ENCODE measurements around the gene NINJ2. TPM values are rescaled to one million over a fixed set of nuclear protein-coding genes. Genes with fewer than 3 reads are reported as not detected.

The NINJ2 gene
- total and polyA plus RNA-seq, 9 donors = 0.48 to 3.4 (median 1.4) TPM; not detected in 2

- Histone ChIP-seq H3K27me3 (no peaks in the 10 kb centered on the region), H3K36me3 (no peaks in the 10 kb centered on the region), H3K4me3 (no peak overlapping the region), H3K9me3 (no peaks in the 10 kb centered on the region), H3K27ac (no peak overlapping the region), H3K4me1 (ENCODE audit: insufficient read depth) (peaks cover 6% of the 10 kb centered on the region)
- DNase-seq = no peak
- TF ChIP-seq POLR2A (IDR thresholded peaks at IDR 0.05) = no peak
- no peak for TF ChIP-seq CTCF (IDR thresholded peaks at IDR 0.05)
- no peak for TF ChIP-seq EP300 (IDR thresholded peaks at IDR 0.05)
- WGBS, 3 donors = 50 to 60% (median 58%) methylated on average over 7 to 8 of the region's 8 CpGs
- intact Hi-C loops (cut with DNase I) = no loop called here
Measured at GRCh38 chr12:542395-543113, 120.7 kb downstream of the NINJ2 start.

GRCh38 chr12:541676-542324 is 121.4 kb downstream of the NINJ2 start:
- no peak for TF ChIP-seq POLR2A (IDR thresholded peaks at IDR 0.05)
- no peak for TF ChIP-seq CTCF (IDR thresholded peaks at IDR 0.05)
- no peak for TF ChIP-seq EP300 (IDR thresholded peaks at IDR 0.05)
- peaks cover 3% of the 10 kb centered on the region for H3K4me1 ChIP-seq (ENCODE audit: insufficient read depth)
- DNase-seq = no peak

GRCh38 chr12:539540-540310 is 123.5 kb downstream of the NINJ2 start:
- no peak overlapping the region for H3K4me3 ChIP-seq
- 90 to 94% (median 90%) methylated on average over 18 of the region's 18 CpGs for WGBS, 3 donors
- no peaks in the 10 kb centered on the region for H3K9me3 ChIP-seq
- no peak for TF ChIP-seq EP300 (IDR thresholded peaks at IDR 0.05)
- no peak for TF ChIP-seq POLR2A (IDR thresholded peaks at IDR 0.05)
- no peak for TF ChIP-seq CTCF (IDR thresholded peaks at IDR 0.05)
- no peak overlapping the region for H3K27ac ChIP-seq
- H3K27me3 ChIP-seq = no peaks in the 10 kb centered on the region
- H3K36me3 ChIP-seq = no peaks in the 10 kb centered on the region
- intact Hi-C loops (cut with DNase I) = no loop called here
- no peaks in the 10 kb centered on the region for H3K4me1 ChIP-seq (ENCODE audit: insufficient read depth)
- no peak for DNase-seq

More at GRCh38 chr12:541676-542324, 121.4 kb downstream of the NINJ2 start:
- Histone ChIP-seq H3K4me3 (no peak overlapping the region), H3K36me3 (no peaks in the 10 kb centered on the region), H3K27me3 (no peaks in the 10 kb centered on the region), H3K27ac (no peak overlapping the region), H3K9me3 (no peaks in the 10 kb centered on the region)
- intact Hi-C loops (cut with DNase I) = no loop called here
- 62 to 72% (median 67%) methylated on average over 8 to 9 of the region's 9 CpGs for WGBS, 3 donors

- H3K4me3 ChIP-seq = no peak overlapping the region
- H3K4me1 ChIP-seq (ENCODE audit: insufficient read depth) = no peaks in the 10 kb centered on the region
- DNase-seq = no peak
- no peaks in the 10 kb centered on the region for H3K36me3 ChIP-seq
- intact Hi-C loops (cut with DNase I) = no loop called here
- no peaks in the 10 kb centered on the region for H3K27me3 ChIP-seq
- no peak overlapping the region for H3K27ac ChIP-seq
- no peak for TF ChIP-seq EP300 (IDR thresholded peaks at IDR 0.05)
- no peak for TF ChIP-seq CTCF (IDR thresholded peaks at IDR 0.05)
- TF ChIP-seq POLR2A (IDR thresholded peaks at IDR 0.05) = no peak
- no peaks in the 10 kb centered on the region for H3K9me3 ChIP-seq
- whole genome bisulfite sequencing, 3 donors = 24 to 33% (median 29%) methylated on average over 10 of the region's 10 CpGs
Measured at GRCh38 chr12:538731-539539, 124.3 kb downstream of the NINJ2 start.

Measured in ovary (tissue), 9 donors.